Activated CD4-positive, alpha-beta T cell treated with anti-CD3 and anti-CD28 coated beads, Interleukin-2, amount 50 U/mL, for 4 hours (primary cell): ENCODE results near the gene PDCL2.
"Not testable (repeated sequence)": the region's sequence is repeated elsewhere in the genome, so short reads cannot be mapped to it uniquely, and the experiment has no call there.

Experiments used
- DNase-seq, 2 experiments: peaks; one replicate each; pipeline ENCODE4 v3.0.0-alpha.2; 2020

The PDCL2 gene, protein sequence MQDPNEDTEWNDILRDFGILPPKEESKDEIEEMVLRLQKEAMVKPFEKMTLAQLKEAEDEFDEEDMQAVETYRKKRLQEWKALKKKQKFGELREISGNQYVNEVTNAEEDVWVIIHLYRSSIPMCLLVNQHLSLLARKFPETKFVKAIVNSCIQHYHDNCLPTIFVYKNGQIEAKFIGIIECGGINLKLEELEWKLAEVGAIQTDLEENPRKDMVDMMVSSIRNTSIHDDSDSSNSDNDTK

DNA sequence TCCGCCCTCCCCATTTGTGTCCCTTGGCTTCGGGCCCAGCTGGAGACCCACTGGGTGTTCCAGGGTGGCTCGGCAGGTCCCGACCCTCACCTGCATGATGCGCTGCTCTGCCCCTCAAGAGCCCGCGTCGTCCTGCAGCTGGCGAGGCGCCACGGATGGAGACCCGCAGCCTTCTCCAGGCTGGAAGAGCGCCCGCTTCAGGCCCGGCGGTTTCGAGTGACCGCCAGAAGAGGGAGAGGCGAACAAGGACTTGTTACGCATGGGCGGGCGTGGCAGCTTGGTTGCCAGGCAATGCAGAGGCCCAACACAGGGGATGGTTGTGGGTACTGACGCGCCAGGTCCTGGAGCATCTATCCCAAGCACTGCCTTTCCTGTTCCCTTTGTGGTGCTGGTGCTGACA is at the start of gene PDCL2:
PDCL2 (minus strand) TSS at position 232 of the 400 bp plus-strand sequence; CDS start at position 96, 136 bp downstream.
- DNase-seq, result no peak

DNA sequence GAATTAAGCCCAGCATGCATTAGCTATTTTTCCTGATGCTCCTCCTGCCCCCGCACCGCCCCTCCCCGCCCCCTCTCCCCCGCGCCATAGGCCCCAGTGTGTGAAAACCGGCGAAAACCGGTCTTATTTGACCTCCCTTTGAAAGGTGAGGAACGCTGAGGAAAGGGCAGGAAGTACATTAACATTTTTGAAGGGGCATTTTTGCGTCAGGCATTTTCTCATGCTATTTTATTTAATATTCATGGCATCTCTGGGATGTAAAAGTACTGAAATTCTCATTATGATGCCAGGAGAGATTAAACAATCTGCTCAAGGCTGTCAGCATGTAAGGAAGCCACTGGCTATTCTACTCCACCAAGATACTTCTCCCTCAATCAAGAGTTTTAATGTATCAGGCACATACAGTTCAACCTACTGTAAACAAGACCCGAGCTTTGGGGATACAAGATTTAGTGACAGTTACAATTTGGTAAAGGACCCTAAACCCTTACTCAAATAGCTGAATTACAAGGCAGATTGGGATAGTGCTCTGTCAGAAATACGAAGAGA is 45.3 kb upstream of the PDCL2 start:
- DNase-seq, result no peak

DNA sequence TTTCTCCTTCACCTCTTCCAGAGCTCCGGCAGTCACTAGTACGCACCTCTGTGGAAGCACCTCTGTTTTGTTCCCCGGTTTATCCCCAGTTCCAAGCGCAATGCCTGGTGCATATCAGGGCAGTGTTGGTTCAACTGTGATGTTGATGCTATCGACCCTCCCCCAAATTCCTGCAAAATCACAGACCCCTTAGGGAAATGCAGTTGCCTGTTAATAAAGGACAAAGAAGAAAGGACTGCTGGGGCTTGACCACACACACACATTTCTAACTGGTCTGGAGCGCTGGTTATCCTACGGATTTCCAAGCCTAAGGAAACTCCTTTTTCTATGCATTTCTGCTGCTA is 44.6 kb upstream of the PDCL2 start:
- DNase-seq, result no peak

DNA sequence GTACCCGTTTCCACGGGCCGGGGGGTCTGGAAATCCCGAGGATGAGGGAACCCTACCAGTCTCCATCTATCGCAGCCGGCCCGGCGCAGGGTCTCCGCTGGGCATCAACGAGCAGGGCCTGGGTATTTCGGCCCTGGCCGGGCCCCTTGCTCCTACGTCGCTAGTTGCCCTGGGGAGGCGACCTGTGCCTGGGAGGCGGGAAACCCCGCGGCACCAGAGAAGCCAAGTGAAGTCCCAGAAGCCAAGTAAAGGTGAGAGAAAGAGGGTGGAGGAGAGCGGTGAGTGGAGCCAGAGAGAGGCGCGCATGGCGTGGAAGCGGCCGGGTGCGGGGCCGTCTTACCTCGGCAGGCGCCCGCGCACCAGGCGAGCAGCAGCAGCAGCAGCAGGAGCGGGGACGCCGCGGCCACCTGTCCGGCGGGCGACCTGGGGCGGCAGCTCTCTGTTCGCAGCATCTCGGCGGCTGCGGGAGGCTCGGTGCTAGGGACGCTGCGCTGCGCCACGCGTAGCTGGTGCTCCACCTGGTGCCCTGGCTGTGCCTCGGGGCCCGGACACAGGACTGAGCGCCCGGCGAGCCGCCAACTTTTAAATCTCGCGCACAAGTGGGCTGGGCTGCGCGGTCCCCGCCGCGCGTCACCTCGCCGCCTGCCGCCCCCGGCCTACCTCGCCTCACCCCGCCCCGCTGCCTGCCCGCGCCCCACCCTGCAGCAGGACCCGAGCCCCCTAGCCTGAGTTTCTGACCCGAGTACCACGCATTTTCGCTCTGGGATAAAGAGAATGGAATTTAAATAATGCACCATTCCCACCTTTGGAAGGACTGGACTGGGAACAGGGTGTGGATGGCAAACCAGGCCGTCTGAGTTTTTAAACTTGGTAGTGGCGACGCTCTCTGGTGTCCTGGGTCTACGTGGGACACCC is 44.0 kb upstream of the PDCL2 start, which contains the start of gene NMU:
NMU (minus strand) TSS at position 558 of the 915 bp plus-strand sequence; CDS start at position 452, 106 bp downstream.
- peak in 1 of 2 experiments; percentile 4 for DNase-seq

DNA sequence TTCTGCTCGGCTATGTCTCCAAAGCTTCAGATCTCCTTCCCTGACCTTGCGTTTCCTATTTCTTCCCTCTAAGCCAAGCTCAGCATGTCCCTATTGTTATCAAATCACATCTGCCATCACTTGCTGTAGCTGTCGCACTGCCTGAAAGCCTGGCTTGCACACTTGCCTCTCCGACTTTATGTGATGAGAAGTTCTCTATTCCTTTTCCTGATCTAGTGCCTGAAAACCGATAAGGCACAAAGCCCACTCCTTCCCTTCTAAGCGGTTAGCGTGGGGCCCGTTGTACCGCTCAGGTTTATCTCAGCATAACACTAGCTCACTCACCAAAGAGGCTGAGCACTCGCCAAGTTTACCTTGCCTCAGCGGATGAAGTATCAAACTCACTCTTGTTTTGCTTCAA is 43.2 kb upstream of the PDCL2 start:
- DNase-seq, result no peak

DNA sequence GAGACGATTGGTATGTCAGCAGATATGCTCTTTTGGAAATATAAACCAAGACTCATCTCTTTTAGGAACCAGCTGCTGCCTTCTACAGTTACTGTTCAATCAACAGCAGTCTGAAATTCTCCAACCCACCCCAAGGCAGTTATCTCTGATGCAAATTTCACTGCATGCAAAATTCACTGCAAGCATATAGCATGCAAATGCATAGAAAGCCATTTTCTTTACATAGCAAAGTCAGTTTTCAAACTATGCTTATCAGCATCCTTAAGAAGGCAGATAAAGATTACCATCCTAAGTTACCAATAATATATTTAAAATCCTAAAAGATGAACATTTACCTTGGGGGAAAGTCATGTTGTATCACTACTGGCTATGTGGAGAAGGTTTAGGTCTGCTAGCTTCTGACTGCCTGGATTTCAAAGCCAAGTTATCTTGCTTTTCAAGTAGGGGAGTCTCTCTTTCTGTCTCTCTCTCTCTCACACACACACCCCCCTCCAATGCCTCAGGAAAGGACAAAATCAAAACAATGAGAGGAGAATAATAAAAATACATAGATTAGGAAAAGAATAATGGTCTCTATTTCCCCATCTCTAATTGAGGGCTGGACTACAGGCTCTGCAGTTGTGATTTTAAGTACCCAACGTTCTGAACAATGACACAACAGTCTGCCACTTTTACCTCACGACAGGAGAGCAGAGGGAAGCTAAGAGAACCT is 42.5 kb upstream of the PDCL2 start:
- DNase-seq, result no peak

DNA sequence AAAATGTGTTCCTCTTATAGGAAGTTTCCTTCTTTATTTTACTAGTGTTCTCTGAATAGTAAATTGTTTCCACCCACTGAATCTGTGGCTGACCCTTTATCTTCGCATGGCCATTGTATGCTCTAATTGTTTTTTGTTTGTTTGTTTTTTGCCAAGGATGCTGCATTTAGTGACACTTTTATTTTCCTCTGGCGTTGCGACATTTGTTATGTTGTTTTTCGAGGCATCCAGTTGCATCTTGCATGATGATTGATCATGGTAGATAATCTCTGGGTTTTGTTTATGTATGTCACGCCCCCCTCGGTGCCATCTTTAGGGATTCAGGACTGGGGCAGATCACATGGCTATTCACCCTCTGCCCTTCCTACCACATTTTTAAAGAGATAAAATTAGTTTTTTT is 41.9 kb upstream of the PDCL2 start:
- DNase-seq, result no peak

DNA sequence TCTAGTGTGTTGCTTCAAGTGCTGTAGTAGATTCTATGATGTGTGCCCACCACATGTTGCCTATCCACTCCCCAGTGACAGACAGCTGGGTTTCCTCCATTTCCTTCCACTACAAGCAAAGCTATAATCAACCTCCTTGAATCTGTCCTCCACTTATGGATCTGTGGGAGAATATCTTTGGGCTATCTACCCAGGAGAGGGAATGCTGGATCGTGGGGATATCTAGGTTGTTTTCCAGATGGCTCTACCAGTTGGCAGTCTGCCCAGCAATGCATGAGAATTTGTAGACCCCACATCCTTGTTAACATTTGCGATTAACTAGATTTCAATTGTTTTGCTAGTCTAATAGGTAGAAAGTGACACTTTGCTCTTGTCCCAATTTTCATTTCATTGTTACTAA is 33.8 kb upstream of the PDCL2 start:
- DNase-seq, result no peak

DNA sequence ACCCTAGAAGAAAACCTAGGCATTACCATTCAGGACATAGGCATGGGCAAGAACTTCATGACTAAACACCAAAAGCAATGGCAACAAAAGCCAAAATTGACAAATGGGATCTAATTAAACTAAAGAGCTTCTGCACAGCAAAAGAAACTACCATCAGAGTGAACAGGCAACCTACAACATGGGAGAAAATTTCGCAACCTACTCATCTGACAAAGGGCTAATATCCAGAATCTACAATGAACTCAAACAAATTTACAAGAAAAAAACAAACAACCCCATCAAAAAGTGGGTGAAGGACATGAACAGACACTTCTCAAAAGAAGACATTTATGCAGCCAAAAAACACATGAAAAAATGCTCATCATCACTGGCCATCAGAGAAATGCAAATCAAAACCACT is 32.0 kb upstream of the PDCL2 start:
- DNase-seq, result not testable (repeated sequence)

DNA sequence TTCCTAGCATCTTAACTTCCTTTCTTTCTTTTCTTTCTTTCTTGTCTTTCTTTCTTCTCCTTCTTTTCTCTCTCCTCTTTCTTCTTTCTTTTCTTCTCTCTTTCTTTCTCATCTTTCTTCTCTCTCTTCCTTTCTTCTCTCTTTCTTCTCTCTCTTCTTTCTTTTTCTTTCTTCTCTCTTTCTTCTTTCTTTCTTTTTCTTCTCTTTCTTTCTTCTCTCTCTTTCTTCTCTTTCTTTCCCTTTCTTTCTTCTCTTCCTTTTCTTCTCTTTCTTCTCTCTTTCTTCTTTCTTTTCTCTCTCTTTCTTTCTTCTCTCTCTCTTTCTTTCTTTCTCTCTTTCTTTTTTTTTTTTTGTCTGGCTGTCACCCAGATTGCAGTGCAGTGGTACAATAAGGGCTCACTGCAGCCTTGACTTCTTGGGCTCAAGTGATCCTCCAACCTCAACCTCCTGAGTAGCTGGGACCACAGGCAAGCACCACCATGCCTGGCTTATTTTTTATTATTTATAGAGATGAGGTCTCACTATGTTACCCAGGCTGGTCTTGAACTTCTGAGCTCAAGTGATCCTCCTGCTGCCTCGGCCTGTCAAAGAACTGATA is 26.6 kb upstream of the PDCL2 start:
- DNase-seq, result no peak

DNA sequence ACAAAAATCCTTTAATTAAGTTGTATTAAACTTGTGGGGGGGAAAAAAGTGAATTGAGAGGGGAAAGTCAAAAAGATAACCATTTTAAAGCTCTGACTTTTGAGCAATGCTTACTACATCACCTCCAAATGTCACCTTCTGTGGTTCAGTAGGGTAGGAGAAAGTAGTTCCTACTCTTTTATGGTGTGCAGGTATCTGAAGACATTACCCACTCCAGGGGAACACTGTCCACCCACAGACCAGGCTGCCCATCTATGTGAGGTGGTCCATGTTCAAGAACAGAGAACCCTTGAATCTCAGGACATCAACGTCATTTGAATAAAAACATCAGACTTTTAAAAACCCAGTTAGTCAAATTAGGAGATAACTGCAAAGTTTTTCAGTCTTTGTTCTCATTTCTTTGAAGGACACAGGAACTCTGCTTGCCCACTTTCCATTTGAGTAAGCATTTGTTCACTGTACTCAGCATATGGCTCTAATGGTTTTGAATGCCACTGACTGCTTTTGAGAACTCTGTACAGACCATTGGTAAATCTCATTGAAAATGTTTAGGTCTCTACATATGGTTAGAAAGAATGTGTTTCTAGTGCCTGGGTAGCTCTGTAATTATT is 25.6 kb upstream of the PDCL2 start:
- DNase-seq, result no peak

DNA sequence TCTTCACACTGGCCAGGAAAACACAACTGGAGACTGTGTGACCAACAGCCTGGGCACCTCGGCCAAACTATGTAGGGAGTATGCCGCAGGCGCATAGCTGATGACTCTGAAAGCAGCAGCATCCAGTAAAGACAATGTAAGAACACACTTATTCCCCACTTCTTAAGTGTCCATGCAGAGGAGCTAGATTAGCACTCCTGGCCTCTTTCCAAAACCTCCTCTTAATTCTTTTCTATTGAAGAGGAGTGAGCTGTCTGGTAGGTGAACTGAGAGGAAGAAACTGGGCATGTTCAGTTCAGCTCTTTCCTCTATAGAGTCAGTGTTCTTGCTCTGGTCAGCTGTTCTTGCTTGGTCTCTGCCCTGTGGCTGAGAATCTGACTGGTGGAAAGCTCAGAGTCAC is 23.0 kb upstream of the PDCL2 start:
- DNase-seq, result no peak

DNA sequence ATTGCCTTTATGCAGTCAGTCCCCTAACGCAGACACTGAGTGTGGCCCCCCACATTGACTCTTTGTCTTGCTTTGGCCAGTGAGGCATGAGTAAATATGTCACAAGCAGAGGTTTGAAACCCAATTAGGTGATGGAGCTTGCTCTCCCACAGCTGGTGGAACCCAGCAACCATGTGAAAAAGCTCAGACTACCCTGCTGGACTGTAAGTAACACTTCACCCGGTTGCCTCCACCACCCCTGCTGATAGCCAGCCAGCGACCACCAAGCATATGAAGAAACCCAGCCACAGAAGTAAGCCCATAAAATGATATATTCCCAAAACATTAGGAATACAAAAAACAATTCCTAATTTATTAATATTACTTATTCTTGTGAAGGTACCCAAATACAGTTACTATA is 21.6 kb upstream of the PDCL2 start:
- no peak for DNase-seq

DNA sequence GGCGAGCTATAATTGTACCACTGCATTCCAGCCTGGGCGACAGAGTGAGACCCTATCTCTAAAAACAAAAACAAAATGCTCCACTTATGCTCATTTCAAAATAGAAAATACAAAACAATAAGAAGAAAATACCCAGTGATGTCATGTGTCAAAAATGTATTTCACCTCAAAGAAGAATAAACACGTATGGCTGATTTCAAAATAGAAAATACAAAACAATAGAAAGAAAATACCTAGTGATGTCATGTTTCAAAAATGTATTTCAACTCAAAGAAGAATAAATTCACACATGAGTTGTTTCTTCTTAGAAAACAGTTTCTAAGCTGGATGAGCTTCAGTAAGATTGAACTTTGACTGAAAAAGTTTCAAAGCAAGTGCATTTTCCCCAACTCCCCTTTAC is 20.3 kb upstream of the PDCL2 start:
- no peak for DNase-seq

DNA sequence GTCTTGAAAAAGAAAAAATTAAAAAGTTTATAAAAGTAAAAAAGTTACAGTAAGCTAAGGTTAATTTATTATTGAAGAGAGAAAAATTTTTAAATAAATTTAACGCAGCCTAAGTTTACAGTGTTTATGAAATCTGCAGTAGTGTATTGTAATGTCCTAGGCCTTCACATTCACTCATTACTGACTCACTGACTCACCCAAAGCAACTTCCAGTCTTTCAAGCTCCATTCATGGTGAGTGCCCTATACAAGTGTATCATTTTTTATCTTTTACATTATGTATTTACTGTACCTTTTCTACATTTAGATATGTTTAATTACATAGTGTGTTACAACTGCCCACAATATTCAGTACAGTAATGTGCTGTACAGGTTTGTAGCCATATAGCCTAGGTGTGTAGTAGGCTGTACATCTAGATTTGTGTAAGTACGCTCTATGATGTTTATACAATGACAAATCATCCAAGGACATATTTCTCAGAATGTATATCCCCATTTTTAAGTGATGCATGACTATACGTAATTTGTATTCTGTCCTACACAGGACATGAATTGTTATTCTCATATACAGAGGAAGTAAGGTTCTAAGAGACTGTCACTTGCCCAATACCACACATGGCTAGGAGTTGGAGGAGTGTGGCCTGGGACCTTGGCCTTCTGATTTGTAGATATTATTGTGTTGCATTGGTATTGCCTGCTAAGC is 19.5 kb upstream of the PDCL2 start:
- DNase-seq, result no peak

DNA sequence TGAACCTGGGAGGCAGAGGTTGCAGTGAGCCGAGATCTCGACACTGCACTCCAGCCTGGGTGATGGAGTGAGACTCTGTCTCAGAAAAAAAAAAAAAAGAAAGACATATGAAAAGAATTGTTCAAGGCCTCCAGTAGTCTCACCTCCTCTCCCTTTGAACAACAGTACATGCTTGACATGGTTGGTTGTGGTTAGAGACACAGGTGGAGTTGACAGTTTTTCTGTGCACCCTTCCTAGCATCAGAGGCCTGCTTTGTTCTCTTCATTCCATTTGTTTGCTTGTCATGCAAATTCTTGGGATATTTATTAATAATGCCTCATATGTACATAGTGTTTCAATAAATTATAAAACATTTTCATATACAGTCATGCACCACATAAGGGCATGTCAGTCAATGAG is 18.3 kb upstream of the PDCL2 start:
- no peak for DNase-seq

DNA sequence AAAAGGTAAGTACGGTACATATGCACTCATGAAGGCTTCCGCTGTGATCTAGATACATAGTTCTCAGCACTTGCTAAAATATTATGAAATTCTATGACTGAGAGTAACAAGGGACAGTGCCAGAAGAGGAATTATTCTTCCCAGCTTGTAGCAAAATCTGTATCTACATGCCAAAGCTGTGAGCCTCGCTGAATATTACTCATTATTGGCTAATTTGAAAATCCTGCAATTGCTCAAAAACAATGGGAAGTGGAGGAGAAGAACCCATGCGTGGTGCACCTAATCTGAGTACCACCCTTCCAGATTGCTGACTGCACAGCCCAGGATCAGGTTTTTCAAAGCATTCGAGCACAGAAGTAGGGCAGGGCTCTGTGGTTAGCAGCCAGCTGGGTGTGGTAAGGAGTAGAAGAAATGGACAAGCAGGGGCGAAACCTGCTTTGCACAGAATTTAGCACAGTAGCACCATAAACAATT is 17.4 kb upstream of the PDCL2 start:
- no peak for DNase-seq

DNA sequence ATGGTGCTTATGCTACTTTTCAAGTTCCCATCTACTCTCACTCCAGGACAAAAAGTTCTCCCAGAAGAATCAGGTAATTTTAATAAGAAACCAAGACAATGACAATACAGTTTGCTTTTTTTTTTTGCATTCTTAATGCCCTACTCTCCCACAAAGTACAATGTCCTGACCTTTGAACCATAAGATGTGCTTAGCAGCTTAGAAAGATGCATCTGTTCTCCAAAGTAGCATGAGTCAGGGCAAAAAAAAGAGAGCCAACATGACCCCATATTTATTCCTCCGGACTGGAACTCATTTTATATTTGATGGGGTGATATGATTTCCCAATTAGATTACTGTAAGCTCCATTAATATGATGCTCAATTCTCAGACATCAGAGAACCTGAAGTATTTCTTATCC is 16.5 kb upstream of the PDCL2 start:
- DNase-seq, result no peak

DNA sequence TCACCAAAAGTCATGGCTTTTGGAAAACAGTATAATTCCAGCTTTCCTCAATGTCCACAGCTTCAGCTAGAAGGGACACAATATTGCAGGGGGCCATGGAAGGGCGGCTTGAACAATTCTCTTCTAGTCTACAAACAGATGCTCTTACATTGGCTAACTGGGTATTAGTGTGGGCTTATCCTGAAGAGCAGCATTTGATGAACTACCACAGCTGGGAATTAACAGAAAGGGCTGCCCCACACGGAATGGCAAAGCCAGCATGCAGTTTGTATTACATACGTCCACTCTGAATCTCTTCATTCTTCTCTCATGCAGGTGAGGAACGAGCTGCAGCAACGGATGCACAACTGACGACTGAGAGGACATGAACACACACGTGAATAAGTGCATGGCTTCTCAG is 13.0 kb upstream of the PDCL2 start:
- DNase-seq, result no peak

DNA sequence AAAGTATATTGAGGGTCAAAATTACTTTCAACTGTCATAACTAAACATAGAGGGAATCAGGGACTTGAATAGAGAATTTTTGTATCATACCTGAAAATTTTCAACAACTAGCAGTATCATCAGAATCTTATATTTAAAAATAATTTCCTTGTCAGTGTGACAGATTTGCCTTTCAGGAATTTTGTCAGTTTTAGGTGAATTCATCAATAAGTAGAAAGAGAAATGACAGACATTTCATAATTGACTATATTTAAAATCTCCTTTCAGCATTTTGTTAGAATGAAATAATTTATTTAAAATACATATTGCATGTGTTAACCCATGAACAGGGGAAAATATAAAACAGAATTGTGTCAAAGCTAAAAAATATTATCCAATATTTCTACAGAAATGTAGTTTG is 8.6 kb upstream of the PDCL2 start:
- no peak for DNase-seq

DNA sequence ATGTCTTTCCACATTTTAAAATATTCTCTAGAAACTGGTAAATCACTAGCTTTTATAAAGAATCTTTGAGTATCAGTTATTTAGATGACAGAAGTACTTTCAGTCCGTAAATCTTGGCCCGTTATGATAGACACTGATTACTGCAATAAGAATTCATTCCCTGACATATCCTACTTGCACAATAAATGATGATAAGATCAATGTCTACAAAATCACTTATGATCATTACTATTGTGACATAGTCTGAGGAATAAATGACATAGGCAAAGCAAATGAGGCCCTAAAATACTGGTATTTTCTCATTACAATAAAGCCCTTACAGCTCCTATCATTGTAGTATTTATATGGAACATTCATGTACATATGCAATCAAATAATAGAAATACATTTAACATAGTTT is 6.6 kb upstream of the PDCL2 start:
- no peak for DNase-seq

DNA sequence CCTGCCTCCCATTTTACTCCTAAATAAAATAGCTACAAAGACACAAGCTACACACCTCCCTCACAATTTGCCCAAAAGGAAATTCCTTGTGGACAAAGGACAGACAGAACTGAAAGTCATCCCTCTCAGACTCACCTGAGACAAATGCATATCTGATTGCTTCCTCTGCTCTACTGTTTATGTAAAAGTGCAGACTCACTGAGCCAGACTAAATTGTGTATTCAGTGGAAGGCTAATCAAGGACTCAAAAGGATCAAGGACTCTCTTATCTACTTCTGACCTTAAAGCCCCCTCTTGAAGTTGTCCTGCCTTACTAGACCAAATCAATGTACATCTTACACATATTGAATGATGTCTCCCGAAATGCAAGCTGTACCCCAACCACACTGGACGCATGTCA is 3.9 kb downstream of the PDCL2 start:
- DNase-seq, result no peak
